Measurements from ENCODE around the gene KIAA1328.

KIAA1328 gene

GRCh38 chr18:37258819-37259218 lies 429.9 kb downstream of the KIAA1328 start:
- no peak for DNase-seq

DNA sequence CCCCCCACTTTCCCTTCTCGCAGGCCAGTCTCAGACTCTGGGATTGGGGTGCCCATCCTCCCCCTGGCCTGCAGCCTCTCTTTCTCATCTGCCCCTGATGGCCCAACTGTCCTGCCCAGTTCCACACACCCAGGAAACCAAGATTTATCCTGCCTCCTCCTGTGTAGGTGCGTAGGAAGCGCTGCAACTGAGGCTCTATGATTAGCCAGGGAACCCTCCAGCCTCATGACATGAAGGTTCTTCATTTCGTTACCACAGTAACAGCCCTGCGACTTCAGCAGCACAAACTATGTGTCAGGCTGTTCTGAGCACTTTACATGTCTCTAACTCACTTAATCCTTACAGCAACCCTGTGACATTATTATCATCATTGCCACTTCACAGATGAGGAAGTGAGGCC lies 430.8 kb downstream of the KIAA1328 start:
- DNase-seq, result no peak

DNA sequence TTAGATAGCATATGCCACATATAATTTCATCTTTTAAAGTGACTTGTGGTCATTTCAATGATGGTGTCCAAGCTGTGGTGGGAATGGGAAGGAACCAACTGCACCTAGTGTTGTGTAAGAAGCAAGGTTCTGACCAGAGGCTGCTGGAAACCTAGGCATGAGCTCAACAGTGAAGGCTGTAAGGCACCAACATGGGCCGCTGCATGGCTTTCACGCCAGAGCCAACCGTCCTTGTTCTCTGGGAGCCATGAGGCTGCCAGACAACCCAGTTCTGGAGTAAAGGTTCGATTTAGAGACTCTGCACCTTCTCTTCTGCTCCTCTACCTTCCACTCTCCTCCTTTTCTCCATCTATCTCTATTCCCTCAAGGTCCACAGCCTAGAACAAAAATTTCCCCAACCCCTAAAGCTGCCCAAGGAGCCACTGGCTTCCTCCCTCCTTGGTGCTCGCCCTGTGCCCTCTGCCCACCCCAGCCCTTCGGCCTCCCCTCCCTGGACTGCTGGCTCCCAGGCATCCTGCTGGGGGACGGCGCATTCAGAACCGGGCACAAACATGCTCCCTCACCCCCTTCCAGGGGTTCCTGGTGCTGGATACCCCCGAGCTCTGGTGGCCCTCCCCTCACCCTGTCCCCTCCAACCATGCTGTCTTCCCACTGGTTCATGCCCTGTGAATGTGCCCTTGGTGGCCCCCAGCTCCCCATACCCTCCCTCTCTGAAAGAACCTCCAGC lies 431.6 kb downstream of the KIAA1328 start:
- no peak for DNase-seq

GRCh38 chr18:37261246-37261840 lies 432.4 kb downstream of the KIAA1328 start:
- no peak for DNase-seq

- DNase-seq, result no peak
Observed at GRCh38 chr18:37261988-37262387, 433.1 kb downstream of the KIAA1328 start.

- no peak for DNase-seq
Observed at GRCh38 chr18:37264956-37265355, 436.0 kb downstream of the KIAA1328 start.

- DNase-seq, result no peak
Observed at GRCh38 chr18:37265382-37265781, 436.5 kb downstream of the KIAA1328 start.

DNA sequence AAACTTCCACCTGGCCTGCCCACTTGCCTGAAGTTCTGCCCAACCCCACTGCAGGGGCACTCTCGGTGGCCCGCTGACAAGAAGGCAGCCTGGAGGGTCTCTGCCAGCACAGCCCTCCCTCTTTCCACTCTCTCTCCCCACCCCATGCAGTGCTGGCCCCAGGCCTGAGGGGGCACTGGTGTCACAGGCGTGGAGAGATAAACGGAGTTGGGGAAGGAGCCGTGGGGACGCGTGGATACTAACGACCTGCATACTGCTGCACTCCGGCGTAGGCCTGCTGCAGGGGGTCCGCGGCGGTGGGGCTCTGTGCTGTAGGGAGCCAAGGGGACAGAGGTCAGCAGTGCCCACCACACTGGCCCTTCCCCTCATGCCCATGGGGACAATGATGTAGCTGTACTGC lies 437.4 kb downstream of the KIAA1328 start:
- DNase-seq, result no peak

DNA sequence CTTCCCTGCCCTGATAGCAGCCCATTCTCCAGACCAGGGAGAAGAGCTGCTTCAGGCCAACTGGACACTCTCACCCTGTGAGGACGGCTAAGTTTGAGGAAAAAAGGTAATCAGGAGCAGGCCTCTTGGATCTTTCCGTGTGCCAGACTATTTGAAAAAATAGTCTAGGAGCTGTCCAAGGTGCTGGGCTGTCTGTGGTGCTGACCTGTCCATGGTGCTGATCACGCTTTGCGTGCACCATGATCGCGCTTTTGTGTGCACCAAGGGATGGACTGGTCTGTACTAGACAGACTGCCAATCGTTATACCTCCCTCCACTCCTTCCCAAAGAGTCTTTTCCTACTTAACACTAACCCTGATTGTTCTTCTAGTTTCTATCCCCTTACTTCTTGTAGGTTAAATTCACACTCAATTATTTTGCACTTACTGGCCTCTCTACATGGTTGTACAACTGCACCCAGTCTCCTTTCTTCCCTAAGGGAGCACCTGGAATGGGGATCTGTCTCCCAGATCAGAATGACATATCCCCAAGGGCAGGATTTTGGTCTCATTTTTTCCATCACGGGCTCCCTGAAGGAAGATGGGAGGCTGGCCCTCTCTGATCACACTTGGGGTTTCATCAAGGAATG lies 441.2 kb downstream of the KIAA1328 start:
- DNase-seq, result no peak

DNA sequence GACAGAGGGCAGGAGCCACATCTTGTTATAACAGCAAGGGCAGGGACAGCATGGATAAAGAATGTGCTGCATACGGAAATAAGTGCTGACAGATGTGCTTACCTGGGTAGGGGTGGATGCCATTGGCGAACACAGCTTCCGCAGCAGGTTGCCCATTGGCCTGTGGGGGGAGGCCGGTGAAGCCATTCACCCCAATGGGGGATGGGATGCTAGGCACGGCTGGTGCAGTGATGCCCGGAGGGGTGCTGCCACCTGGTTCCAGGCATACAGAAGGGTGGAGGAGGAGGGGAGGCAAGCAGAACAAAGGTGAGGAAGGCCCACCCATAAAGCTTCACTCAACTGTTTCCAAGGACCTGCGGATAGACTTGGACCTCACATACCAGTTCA lies 441.7 kb downstream of the KIAA1328 start:
- no peak for DNase-seq

DNA sequence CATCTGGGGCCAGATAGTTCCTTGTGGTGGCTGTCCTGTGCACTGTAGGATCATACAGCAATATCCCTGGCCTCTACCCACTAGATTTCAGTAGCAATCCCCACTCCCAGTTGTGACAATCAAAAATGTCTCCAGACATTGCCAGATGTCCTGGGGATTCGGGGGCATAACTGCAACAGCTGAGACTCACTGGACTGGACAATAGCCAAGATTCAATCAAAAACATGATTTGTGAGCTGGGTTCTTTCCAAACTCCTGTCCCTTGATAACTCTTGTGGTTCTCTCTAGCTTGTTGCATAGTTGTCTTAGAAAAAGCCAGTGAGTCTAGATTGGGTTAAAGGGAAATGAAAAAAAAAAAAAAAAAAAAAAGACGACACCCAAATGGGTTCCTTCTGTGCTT lies 443.3 kb downstream of the KIAA1328 start:
- DNase-seq, result no peak

DNA sequence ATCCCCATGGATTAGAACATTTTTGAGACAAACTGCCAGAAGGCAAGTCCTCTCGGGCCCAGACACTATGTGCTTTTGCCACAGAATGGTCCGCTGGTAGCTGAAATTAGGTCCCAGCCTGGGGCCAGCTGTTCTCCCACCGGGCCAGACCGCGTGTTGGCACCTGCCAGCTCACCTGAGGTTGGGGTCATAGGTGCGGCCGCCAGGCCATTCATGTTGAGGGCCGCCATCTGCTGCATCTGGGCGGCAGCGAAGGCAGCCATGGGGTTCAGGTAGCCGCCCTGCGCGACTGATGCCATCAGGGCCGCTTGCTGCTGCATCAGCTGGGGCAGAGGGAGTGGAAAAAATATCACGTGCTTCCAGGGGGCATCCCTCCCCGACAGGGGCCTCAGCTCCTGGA lies 443.9 kb downstream of the KIAA1328 start:
- DNase-seq, result no peak

DNA sequence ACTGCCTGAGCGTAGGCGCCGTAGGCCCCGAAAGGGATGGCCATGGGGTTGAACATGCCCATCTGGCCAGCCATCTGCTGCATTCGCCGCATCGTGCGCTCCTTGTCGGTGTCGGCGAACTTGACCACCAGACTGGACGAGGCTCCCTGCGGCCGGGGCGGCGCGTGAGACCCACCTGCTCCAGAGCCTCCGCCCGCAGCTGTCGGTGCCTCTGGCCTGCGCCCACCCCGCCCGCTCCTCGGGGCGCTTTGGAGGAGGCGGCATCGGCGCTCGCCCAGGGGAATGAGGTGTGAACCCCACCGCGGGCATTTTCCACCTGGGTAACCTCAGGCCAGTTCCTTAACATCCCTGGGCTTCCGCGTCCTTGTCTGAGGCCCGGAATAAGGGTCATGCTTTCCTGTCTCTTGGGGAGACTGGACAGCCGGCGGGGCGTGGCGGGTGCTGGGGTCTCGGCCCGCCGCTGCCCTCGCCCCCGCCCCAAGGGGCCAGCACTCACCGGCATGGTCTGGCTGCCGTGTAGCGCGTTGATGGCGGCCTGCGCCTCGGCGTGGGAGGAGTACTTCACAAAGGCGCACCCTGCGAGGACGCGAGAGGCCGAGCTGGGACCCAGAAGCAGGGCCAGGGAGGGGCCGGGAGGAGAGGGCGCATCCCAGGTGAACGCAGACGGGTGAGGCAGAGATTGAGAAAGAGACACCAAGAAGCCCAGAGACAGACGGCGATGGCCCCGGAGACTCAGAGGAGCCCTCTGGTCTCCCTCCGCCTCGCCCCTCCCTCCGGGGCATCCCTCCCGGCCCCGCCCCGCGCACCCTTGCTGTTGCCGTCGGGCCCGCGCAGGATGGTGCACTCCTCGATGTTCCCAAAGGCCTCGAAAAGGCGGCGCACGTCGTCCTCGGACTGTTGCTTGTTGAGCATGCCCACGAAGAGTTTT lies 445.6 kb downstream of the KIAA1328 start:
- DNase-seq, result no peak

- no peak for DNase-seq
Observed at GRCh38 chr18:37275237-37275741, 446.4 kb downstream of the KIAA1328 start.

- DNase-seq, result no peak
Observed at GRCh38 chr18:37276111-37276890, 447.4 kb downstream of the KIAA1328 start.

GRCh38 chr18:37277804-37278203 lies 448.9 kb downstream of the KIAA1328 start:
- DNase-seq, result no peak

All from activated T-cell treated with anti-CD3 and anti-CD28 coated beads, Interleukin-2, amount 50 U/mL, for 1 hour (primary cell).